NCI-H128 (cell line): Measurements from ENCODE around the gene NUMB.

Experiments used
- DNase-seq: peaks from one replicate; lab custom pipeline; 2025; ENCODE audit not compliant: unreplicated experiment; lab: John Stamatoyannopoulos, UW

Gene NUMB

GRCh38 chr14:73293782-73294781 is 164.3 kb downstream of the NUMB start:
- DNase-seq = no peak

- DNase-seq = no peak
These were observed 168.1 kb downstream of the NUMB start for GRCh38 chr14:73290279-73290678.

DNA sequence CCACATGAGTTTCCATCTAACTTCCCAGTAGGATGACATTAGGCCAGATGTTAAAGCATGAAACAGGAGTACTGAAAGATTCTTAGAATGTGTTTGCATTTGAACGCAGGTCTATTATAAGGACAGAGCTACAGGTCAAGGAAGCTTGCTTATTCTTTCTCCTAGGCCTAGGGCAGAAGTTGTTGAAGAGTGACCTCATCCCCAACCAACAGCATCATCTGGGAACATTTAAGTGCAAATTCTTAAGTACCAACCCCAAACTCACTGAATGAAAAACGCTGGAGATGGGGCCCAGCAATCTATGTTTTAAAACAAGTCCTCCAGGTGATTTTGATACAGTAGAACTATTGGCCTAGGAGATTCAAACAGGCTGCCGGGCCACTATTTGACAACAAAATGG is 168.6 kb downstream of the NUMB start:
- DNase-seq = no peak

DNA sequence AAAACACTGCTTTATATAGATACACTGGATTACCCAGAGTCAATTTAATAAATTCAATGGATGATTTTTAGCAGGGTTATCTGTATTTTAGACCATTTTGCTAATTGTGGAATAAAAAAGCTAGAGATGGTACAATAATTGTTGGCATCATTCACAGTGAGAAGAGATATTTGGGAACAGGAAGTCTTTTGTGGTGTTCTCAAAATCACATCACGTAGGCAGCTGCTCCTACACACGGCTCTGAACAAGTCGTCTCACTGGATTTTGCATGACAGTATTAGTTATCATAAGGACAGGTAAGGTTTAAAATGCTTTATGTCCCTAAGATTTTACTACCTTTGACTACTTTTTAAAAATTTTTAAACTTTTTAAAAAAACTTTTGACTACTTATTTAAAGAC is 169.0 kb downstream of the NUMB start:
- DNase-seq = no peak

DNA sequence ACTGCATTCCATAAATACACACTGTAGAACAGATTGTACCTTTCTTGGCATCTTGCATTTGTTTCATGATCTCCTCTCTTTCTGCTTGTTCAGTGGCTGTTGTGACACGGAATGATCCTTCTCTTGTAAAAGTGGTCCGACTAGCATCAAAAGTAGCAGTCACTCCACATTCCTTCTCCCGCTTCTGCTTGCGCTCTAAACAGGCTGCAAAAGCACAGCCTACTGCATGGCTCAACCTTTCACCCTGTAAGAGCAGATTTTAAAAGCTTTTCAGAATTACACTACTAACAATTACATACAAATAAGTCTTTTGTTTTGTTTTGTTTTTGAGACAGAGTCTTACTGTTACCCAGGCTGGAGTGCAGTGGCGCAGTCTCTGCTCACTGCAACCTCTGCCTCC is 171.3 kb downstream of the NUMB start:
- no peak for DNase-seq

GRCh38 chr14:73286598-73286997 is 171.7 kb downstream of the NUMB start:
- no peak for DNase-seq

DNA sequence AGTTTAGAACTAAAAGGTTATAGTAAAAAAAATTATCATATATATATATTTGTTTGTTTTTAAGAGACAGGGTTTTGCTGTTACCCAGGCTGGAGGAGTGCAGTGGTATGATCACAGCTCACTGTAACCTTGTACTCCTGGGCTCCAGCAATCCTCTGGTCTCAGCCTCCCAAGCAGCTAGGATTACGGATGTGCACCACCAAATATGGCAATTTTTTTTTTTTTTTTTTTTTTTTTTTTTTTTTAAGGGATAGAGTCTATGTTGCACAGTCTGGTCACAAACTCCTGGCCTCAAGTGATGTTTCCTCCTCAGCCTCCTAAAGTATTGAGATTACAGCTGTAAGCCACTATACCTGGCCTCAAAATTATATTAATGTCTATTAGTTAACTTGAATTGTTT is 172.4 kb downstream of the NUMB start:
- no peak for DNase-seq

- DNase-seq = no peak
These were observed 174.6 kb downstream of the NUMB start for GRCh38 chr14:73283608-73284379.

DNA sequence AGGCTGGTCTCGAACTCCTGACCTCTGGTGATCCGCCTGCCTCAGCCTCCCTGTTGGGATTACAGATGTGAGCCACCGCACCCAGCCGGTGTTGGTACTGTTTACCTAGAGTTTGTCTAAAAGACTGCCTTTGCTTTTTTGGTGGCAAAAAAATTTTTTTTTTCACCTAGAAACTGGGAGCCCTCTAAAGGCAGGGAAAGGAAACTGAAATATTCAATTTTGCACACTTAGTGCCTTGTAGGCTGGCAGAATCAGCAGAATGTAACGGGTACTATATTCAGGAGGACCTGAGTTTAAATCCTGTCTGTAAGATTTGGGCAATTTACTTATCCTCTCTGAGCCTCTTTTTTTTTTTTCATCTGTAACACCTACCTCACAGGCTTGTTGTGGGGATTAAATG is 177.4 kb downstream of the NUMB start:
- DNase-seq = no peak

- DNase-seq = no peak
These were observed 181.0 kb downstream of the NUMB start for GRCh38 chr14:73277376-73277775.

- DNase-seq = no peak
These were observed 181.5 kb downstream of the NUMB start for GRCh38 chr14:73276836-73277235.

DNA sequence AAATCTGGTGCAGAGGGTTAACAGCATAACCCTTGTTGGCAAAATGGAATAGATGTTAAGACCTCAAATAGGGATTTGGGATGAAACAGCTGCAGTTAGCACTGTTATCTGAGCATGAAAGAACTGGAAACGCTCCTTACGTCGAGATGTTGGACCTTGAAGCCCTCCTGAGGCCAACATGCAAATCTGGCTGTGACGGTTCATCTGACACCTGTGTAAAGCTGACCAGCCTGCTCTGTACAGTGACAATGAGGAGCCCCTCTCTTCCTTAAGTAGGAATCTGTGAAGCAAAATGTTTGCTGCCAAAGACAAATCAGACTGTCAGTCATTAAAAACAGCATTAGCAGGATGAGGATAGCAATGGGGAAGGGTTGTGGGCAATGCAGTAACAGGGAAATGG is 184.5 kb downstream of the NUMB start:
- DNase-seq = no peak

DNA sequence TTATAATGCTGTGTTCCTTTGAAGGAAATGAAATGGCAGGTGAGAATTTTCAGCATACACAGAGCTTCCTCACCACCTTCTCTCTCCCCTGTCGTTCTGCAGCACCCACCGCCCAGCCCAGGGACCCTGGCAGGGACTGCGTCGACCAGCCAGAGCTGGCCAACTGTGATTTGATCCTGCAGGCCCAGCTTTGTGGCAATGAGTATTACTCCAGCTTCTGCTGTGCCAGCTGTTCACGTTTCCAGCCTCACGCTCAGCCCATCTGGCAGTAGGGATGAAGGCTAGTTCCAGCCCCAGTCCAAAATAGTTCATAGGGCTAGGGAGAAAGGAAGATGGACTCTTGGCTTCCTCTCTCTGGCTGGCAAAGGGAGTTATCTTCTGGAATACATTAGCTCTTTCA is 186.0 kb downstream of the NUMB start:
- no peak for DNase-seq

GRCh38 chr14:73269729-73270531 is 188.4 kb downstream of the NUMB start:
- no peak for DNase-seq

DNA sequence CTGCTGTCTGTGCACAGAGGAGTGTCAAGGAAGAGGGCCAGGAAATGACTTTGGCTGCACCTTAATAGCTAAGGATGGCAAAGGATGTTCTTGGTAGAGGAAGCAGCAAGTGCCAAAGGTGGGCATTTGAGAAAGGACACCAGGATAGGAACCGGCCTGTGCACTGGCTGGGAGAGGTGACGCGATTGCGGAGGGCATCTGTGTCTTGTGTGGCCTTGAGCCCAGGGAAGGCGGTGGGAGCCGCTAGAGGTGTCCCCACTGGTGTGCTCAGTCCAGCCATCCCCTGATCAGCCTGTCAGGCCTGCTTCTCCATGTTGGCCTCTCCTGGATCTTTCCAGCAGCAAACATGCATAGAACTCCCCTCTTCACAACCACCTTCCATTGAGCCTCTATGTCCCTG is 190.9 kb downstream of the NUMB start:
- no peak for DNase-seq

DNA sequence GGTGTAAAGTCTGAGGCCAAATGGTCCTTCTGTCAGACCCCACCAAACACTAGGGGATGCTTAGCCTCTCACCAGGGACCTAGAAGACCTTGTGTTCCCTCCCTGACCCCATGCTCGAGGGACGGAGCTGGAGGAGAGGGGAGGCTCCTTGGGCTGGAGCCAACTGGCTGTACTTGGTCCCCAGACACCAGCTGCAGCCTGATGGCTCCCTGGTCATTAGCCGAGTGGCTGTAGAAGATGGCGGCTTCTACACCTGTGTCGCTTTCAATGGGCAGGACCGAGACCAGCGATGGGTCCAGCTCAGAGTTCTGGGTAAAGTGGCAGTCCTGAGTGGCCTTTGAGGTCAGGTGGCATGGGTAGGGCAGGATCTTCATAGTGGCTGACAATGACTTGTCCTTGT is 192.0 kb downstream of the NUMB start:
- no peak for DNase-seq

DNA sequence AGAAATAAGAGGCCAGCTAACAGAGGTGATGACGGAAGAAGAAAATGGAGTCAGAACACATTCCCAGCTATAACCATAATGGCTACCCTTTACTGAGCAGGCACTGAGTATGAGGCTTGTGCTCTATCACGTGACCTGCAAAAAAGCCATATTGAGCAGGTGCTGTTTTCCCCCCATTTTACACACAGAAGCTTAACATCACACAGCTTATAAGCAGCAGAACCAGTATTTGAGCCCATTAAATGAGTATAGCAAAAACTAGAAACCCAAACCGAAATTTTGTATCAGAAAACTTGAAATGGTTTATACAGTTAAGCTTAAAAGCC is 192.7 kb downstream of the NUMB start:
- DNase-seq = no peak

GRCh38 chr14:73264885-73265720 is 193.2 kb downstream of the NUMB start:
- no peak for DNase-seq

DNA sequence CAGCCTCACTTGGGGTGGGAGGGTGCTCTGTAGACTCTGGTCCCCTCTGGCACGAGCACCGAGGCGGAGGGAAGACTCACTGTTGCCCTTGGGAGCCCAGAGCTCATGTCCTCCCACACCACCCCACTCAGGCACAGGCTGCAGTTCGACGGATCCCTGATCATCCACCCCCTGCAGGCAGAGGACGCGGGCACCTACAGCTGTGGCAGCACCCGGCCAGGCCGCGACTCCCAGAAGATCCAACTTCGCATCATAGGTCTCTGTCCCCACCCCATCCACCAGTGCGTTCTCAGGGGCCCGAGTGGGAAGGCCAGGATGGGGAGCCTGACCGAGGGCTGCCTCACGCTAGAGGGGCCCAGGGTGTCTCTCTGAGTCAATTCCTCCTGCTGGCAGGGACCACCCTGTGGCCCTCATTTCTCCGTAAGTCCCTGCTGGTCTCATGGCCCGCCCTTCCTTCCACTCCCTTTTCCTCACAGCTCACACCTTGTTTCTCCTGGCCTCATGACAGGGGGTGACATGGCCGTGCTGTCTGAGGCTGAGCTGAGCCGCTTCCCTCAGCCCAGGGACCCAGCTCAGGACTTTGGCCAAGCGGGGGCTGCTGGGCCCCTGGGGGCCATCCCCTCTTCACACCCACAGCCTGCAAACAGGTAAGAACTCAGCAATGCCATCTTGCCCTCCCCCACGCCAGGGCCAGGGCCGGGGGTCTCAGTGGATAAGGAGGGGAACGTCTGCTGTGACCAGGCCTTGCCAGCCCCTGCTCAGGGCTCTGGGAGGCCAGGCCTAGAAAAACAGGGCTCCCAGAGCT is 194.1 kb downstream of the NUMB start:
- DNase-seq = no peak

- no peak for DNase-seq
These were observed 194.7 kb downstream of the NUMB start for GRCh38 chr14:73263606-73264005.
